K562 treated with DMSO at 1 percent for 24 hours (cell line): ENCODE measurements around the gene CHRNB2. TPM values are rescaled to one million over a fixed set of nuclear protein-coding genes. Genes with fewer than 3 reads are reported as not detected.

Source experiments
- total RNA-seq: library from RNA; unstranded; fragments of 300-600 nt; gene quantifications from 2 replicates; pipeline ENCODE4 v1.2.3, GENCODE V29; 2022; ENCODE audit warnings: low read depth; ENCODE audit not compliant: insufficient read depth

CHRNB2 gene
- not detected in 2 replicates for total RNA-seq

GRCh38 chr1:154567386-154568156, at the start of gene CHRNB2:
CHRNB2 (plus strand) TSS chr1:154567778; CDS start chr1:154568045, 267 bp downstream.

GRCh38 chr1:154557939-154558719, 9.4 kb upstream of the CHRNB2 start, which contains the start of gene UBE2Q1:
UBE2Q1 (minus strand) TSS chr1:154558662; CDS start chr1:154558553, 109 bp downstream.

GRCh38 chr1:154607609-154608396, 40.2 kb downstream of the CHRNB2 start, which contains the start of gene ADAR:
ADAR (minus strand) TSS chr1:154608186; CDS start chr1:154608006, 180 bp downstream.

Other genes starting within 250 kb of the CHRNB2 start
- gene AQP10, start 246.7 kb upstream of the CHRNB2 start, total RNA-seq: 0.22 TPM in 1 of 2 replicates, not detected in the other
- gene ATP8B2, start 242.3 kb upstream of the CHRNB2 start, total RNA-seq: 34.8 and 35.1 TPM in 2 replicates
- gene IL6R, start 162.4 kb upstream of the CHRNB2 start, total RNA-seq: 2.5 and 2.8 TPM in 2 replicates
- not detected in 2 replicates for gene TDRD10, start 65.6 kb upstream of the CHRNB2 start, total RNA-seq
- not detected in 2 replicates for gene SHE, start 65.4 kb upstream of the CHRNB2 start, total RNA-seq
- gene UBE2Q1, start 9.1 kb upstream of the CHRNB2 start, total RNA-seq: 38.6 and 39.8 TPM in 2 replicates
- gene ADAR, start 40.4 kb downstream of the CHRNB2 start, total RNA-seq: 70.6 and 77.2 TPM in 2 replicates